Measurements from ENCODE around the gene GAB1.

DNA sequence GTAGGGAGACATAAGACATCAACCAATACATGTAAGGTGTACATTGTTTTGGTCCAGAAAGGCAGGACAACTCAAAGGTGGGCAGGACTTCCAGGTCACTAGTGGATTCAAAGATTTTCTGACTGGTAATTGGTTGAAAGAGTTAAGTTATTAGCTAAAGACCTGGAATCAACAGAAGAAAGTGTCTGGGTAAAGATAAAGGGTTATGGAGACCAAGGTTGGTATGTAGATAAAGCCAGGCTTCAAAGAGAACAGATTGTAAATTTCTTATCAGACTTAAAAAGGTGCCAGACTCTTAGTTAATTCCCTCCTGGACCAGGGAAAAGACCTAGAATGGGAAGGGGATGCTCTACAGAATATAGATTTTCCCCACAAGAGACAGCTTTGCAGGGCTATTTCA lies 28.3 kb upstream of the GAB1 start:
- TF ChIP-seq, protein P1, sequence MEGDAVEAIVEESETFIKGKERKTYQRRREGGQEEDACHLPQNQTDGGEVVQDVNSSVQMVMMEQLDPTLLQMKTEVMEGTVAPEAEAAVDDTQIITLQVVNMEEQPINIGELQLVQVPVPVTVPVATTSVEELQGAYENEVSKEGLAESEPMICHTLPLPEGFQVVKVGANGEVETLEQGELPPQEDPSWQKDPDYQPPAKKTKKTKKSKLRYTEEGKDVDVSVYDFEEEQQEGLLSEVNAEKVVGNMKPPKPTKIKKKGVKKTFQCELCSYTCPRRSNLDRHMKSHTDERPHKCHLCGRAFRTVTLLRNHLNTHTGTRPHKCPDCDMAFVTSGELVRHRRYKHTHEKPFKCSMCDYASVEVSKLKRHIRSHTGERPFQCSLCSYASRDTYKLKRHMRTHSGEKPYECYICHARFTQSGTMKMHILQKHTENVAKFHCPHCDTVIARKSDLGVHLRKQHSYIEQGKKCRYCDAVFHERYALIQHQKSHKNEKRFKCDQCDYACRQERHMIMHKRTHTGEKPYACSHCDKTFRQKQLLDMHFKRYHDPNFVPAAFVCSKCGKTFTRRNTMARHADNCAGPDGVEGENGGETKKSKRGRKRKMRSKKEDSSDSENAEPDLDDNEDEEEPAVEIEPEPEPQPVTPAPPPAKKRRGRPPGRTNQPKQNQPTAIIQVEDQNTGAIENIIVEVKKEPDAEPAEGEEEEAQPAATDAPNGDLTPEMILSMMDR (IDR thresholded peaks at IDR 0.05), result no peak
- no peak for TF ChIP-seq POLR2A (IDR thresholded peaks at IDR 0.05)

All from vagina (tissue), 2 donors.